ENCODE data around the gene GPS2.

GPS2 gene

GRCh38 chr17:7356072-7356549 lies 41.0 kb upstream of the GPS2 start (continued):
- TF ChIP-seq PRDM10 (tag by site-specific recombination; IDR thresholded peaks at IDR 0.05), result peak; percentile 14; the same call in 1 of the 2 replicates
- no peak for TF ChIP-seq ZBTB6 (tag by site-specific recombination; IDR thresholded peaks at IDR 0.05)
- TF ChIP-seq ZNF513 (tag by site-specific recombination; IDR thresholded peaks at IDR 0.05), result no peak

- H3K36me3 ChIP-seq (ENCODE audit: control insufficient read depth in 2 of 2, insufficient read depth in 1 of 2, low read length in 2 of 2), result no peaks in the 10 kb centered on the region
- ChIA-PET CTCF (interaction anchor here (0.6 to 4.3 kb wide), 47 partner anchors 9 to 1881 kb away, joined by 3 to 87 read pairs (median 6); partner anchors contain the start of genes ACAP1, CHRNB1, FGF11 and NEURL4), POLR2A (interaction anchor here (0.6 to 3.4 kb wide), 12 partner anchors 26 to 228 kb away, joined by 3 to 29 read pairs (median 4); partner anchors contain the start of genes CHRNB1, MPDU1, PLSCR3 and TMEM256)
- no peak for TF ChIP-seq ZNF449 (tag by site-specific recombination; IDR thresholded peaks at IDR 0.05)
- TF ChIP-seq HOXA7 (CRISPR knock-in tag; IDR thresholded peaks at IDR 0.05; ENCODE audit: borderline replicate concordance), result no peak
- no peak for TF ChIP-seq ZFP41 (tag by site-specific recombination; IDR thresholded peaks at IDR 0.05; ENCODE audit: borderline replicate concordance)
- TF ChIP-seq TSHZ1 (tag by site-specific recombination; IDR thresholded peaks at IDR 0.05; ENCODE audit: borderline replicate concordance), result no peak
- TF ChIP-seq ZNF132 (tag by site-specific recombination; IDR thresholded peaks at IDR 0.05; ENCODE audit: borderline replicate concordance), result no peak
- peaks cover 9% of the 10 kb centered on the region for H3K4me1 ChIP-seq (ENCODE audit: control insufficient read depth, insufficient read depth, low read length)
- H3K4me3 ChIP-seq (ENCODE audit: low read depth, low read length), result no peak overlapping the region
- H3K9me3 ChIP-seq (ENCODE audit: control insufficient read depth, insufficient read depth, low read depth, low read length), result no peaks in the 10 kb centered on the region
- no peak overlapping the region for H3K27ac ChIP-seq (ENCODE audit: extremely low read depth, low read depth, low read length)
Observed at GRCh38 chr17:7355573-7355972, 40.4 kb upstream of the GPS2 start.

GRCh38 chr17:7355053-7355452 lies 39.9 kb upstream of the GPS2 start, which contains the start of gene TMEM95:
TSS of gene TMEM95 (plus strand) at chr17:7355156. CDS start at chr17:7355205, 49 bp downstream.
- Histone ChIP-seq H3K27ac (ENCODE audit: extremely low read depth, low read depth, low read length) (no peak within 1 kb of the TSS), H3K36me3 (ENCODE audit: control insufficient read depth in 2 of 2, insufficient read depth in 1 of 2, low read length in 2 of 2) (no peaks in the 10 kb centered on the region), H3K4me1 (ENCODE audit: control insufficient read depth, insufficient read depth, low read length) (peaks cover 11% of the 10 kb centered on the region), H3K4me3 (ENCODE audit: low read depth, low read length) (no peak within 1 kb of the TSS), H3K9me3 (ENCODE audit: control insufficient read depth, insufficient read depth, low read depth, low read length) (no peaks in the 10 kb centered on the region)
- ChIA-PET CTCF (interaction anchor here (0.7 to 4.3 kb wide), 26 partner anchors 10 to 204 kb away, joined by 3 to 87 read pairs (median 8); partner anchors contain the start of genes CHRNB1, FGF11, NEURL4 and SENP3), POLR2A (interaction anchor here (0.6 to 3.4 kb wide), 9 partner anchors 25 to 206 kb away, joined by 3 to 29 read pairs (median 6); partner anchors contain the start of genes CHRNB1, PLSCR3 and TMEM256)
- TF ChIP-seq ZNF280D (tag by site-specific recombination; IDR thresholded peaks at IDR 0.05), result no peak
- TF ChIP-seq EGR2 (tag by site-specific recombination; IDR thresholded peaks at IDR 0.05; ENCODE audit: low read depth), result peak; percentile 32; the same call in 1 of the 2 replicates
- TF ChIP-seq ZFHX2 (tag by site-specific recombination; conservative IDR thresholded peaks at IDR 0.05), result peak; percentile 52

All from HEK293 (cell line).